ENCODE results near the gene SARDH.

SARDH gene

GRCh38 chr9:133737774-133738639 lies at the start of gene SARDH:
Gene SARDH (minus strand): TSS chr9:133738352. CDS start chr9:133734173, 4,179 bp downstream.
- no peak for DNase-seq (ENCODE audit: low read depth)

GRCh38 chr9:133787754-133788025 lies 49.5 kb upstream of the SARDH start:
- no peak for DNase-seq (ENCODE audit: low read depth)

DNA sequence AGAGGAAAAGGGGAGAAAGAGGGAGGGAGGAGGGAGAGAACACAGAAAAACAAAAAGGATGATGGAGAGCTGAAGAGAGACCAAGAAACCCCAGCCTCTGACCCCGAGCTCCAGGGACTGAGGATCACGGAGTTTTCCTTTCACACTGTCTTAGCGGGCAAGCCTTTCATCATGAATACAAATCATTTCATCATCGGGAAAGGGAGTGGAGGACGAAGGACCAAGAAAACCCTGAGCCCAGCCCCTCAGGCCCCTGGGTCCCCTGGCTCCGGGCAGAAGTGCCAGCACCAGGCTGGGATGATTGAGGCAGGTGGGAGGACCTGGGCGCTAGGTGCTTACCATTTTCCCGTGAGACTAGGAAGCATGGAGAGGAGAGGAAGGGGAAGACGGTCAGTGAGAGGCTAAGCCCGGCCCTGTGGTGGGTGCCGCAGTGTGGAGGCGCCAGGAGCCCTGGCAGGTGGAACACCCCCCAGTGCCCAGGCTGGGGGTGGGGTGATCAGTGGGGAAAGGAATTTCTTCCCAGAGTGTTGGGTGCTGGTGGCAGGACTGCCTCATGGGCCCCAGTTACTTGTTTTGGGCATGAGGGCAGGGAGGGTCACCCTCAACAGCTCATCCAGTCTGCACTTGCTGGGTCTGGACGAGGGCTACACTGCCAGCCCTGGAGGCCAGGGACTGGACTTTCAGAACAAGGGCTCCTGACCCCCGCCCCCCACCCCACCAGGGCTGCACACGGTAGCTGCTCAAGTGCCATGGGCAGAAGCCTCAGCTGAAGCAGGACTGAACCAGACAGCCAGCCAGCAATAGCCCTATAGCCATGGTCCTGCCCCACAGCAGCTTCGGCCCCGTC lies 49.0 kb upstream of the SARDH start:
- no peak for DNase-seq (ENCODE audit: low read depth)

DNA sequence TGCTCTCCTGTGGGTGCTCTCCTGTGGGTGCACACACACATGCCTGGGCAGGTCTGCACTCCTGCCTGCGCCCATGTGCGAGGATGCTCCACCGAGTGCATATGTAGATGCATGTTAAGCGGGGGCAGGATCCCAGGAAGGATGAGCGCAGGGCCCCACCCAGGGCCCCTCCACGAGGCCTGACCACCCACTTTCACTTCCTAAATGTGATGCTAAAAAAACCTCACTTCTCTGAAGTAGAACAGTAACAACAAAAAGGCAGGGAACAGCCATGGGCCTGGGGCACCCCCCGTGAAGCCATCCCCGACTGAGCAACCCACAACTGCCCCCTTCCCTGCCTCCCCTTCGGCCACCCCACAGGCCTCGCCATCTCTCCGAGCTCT lies 48.2 kb upstream of the SARDH start:
- DNase-seq (ENCODE audit: low read depth) = no peak

DNA sequence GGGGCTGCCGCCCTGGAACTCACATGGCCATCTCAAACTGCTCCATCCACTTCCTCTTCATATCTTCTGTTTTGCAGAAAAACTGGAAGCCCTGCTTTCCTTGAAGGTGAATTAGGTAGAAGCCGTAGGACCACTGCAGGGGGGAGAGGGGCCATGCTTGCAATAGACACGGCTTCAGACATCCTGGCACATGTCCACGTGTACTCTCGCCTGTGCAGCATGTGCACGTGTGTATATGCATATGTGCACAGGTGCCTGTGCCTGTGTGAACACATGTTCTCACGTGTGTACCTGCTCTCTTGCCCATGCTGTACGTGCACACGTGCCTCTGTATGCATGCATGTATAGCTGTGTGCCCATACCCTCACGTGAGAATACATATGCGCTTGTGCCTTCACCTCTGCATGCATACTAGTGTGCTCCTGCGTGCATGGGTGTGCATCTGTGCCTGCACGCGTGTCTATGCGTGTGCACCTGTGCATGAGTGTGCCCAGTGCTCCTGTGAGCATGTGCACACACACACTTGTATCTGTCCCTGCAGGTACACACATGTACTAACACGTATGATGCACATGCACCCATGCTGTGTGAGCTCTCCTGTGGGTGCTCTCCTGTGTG lies 47.7 kb upstream of the SARDH start:
- DNase-seq (ENCODE audit: low read depth) = no peak

- no peak for DNase-seq (ENCODE audit: low read depth)
These were observed 46.8 kb upstream of the SARDH start for GRCh38 chr9:133784731-133785561.

GRCh38 chr9:133783331-133783731 lies 45.2 kb upstream of the SARDH start:
- no peak for DNase-seq (ENCODE audit: low read depth)

DNA sequence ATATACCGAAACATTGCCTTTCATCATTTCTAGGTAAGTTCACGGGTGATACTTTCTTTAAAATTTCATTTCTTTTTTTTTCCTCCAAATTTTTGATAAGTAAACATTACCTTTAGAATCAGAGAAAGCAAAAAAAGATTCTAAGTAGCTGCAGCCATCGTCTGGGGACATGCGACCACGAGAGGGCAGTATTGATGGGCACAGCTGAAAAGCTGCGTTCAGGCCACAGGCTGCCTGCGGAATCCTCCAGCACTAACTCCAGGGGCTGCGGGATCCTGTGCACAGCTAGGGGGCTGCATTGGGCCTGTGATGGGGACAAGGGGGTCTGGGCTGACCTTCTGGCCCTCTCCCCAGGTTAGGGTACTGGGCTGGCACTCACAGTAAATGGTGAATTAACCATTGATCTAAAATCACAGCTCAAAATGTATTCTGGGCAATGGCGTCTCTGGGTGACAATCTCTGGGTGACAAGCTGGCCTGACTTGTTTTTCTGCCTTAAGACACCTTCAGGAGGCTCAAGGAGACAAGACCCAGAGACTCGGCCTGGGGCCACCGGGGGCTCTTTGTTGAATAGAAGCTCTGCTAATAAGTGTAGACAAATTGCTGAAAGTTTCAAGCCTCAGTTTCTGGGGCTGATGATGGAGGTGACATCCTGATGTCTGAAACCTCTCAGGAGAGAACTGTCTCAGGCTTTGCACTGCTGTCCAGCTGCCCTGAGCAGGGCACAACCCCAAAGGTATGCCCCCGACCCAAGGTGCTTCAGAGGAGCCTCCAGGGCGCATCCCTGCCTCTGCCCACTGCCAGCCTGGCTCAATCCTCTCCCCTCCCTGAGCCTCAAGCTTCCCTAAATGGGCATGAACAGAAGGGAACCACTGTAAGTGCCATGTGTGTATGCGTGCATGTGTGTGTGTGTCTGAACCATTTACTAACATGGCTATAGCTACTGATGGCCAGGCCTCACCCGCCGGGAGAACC lies 44.3 kb upstream of the SARDH start:
- DNase-seq (ENCODE audit: low read depth) = no peak

GRCh38 chr9:133781828-133782135 lies 43.6 kb upstream of the SARDH start:
- DNase-seq (ENCODE audit: low read depth) = no peak

GRCh38 chr9:133780962-133781827 lies 43.0 kb upstream of the SARDH start:
- DNase-seq (ENCODE audit: low read depth) = no peak

DNA sequence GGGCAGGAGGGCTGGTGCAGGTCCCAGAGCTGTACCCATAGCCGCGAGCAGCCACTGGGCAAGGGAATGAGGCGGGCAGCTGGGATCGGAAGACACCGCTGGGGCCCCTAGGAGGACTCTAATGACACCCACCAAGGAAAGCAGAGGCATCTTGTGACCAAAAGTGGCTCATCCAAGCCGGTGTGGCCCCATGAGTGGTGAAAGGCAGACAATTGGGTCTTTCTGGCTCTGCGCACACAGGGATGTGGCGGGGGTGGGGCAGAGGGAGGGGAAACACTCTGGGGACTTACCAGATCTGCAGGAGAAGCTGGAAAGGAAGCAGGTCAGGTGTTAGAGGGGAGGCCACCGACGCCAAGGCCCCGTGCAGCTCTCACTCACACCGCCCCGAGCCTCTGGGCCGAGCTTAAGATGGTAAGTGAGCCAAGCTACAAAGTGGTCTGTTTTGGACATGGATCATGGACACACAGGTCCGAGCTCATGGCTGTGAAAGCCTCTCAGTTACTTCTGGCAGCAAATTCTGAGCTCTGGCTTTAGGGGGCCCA lies 42.3 kb upstream of the SARDH start:
- no peak for DNase-seq (ENCODE audit: low read depth)

DNA sequence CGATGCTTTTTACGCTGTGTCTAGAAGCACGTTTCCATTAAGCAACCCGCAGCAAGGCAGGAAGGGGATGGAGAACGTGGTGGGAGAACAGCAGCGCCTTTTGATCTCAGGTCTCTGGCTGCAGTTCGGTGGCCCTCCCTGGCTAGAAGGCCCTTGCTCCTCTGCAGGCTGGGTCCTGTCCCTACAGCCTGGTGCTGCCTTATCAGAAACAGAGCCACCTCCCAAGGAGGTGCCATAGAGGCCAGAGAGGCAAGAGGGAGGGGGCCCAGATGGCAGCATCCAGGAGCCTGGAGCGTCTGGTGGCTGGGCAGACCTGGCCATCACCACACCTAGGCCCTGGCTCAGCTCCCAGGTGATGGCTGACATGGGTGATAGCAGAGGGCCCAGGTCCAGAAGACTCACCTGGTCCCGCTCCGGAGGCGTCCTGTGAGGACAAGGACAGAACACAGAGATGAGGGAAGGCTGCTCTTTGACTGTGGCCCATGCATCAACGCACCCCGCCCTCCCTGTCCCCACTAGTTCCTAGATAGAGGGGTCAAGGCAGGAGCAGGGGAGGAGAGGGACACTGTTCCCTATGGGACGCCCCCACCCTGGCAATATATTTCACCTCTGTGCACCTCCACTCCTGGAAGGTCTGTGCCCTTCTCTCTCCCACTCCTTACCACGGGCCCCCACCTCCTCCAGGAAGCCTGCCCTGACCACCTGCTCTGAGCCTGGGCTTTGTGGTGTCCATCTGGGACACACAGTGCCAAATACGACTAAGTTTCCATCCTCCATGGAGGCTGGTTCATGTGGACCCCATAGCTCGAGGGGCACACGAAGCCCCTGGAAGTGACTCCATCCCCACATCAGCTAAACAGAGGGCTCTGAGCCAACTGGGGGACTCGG lies 41.6 kb upstream of the SARDH start:
- DNase-seq (ENCODE audit: low read depth) = no peak

DNA sequence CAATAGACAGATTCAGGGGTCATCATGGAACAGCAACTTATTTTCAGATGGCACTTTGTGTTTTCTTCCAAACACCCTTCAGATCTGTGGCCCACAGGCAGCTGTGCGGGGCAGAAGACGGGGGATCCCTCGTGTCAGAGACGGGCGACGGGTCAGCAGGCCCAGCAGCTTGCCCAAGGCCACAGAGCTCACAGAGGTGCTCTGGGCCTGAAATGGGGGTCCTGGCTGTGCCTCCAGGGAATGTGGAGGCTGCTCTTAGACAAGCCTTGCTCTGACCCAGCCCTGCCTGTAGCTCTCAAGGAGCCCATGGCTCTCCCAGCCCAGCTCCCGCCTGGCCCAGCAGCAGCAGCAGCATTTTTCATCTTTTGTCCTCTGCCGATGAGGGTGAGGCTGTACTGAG lies 40.9 kb upstream of the SARDH start:
- DNase-seq (ENCODE audit: low read depth) = no peak

GRCh38 chr9:133778336-133779013 lies 40.3 kb upstream of the SARDH start:
- no peak for DNase-seq (ENCODE audit: low read depth)

DNA sequence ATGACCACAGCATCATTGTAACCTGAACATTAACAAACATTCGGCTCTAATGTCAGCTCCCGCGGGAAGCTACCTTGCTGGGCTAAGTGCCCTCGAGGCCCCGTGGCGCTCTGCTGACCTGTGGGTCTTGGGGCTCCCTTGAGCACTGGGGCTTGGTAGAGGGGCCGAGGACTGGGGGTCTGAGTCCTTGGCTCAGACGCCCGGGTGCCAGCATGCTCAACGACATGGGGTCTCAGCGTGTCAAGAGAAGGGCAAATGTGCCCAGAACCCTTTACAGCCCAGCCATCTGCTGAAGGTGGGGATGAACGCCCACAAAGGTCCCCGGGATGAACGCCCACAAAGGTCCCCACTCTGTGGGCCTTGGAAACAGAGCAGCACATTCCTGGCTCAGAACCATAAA lies 39.7 kb upstream of the SARDH start:
- no peak for DNase-seq (ENCODE audit: low read depth)

DNA sequence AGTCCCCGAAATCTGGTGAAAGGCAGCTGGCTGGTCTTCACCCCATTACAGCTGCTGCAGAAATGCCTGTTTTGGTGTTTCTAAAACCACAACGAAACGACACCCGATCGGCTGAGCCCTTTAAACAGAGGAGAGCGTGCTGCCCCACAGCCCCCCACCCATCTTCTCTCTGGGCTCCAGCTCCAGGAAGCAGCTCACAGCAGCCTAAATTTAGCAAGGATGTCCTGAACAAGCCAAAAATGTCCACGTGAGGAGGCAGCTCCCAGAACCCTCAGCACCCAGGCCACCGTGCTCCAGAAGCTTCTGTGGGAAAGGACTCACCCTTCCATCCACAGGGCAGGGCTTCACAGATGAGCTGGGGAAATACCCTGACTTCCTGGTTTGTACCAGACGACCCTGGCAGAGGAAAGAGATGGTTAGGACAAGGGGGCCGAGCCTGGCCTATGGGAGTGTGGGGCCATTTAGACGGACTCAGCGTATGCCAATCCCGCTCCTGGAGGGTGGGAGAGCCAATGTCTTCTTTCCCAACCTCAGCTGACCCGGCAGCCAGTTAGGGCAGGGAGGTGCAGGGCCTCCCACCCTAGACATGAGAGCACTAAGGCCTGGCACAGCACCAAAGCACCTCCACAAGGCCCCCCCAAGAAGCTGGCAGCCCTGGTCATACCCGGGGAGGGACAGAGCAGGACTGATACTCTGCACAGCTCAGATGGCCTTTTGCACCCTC lies 39.1 kb upstream of the SARDH start:
- DNase-seq (ENCODE audit: low read depth) = no peak

Measured in HS-27A (cell line).